UCSD-AML1 (cell line): ENCODE data around the gene FES.
"Not testable (repeated sequence)": the region's sequence is repeated elsewhere in the genome, so short reads cannot be mapped to it uniquely, and the experiment has no call there.

Experiments
- DNase-seq: peaks from one replicate; lab custom pipeline; 2025; ENCODE audit not compliant: unreplicated experiment; lab: John Stamatoyannopoulos, UW

Gene FES

GRCh38 chr15:90907838-90908507 lies 23.7 kb downstream of the FES start:
- no peak for DNase-seq

GRCh38 chr15:90909449-90909848 lies 25.1 kb downstream of the FES start:
- not testable (repeated sequence) for DNase-seq

- no peak for DNase-seq
Observed at GRCh38 chr15:90909976-90910375, 25.7 kb downstream of the FES start.

- no peak for DNase-seq
Observed at GRCh38 chr15:90910441-90911301, 26.4 kb downstream of the FES start.

- no peak for DNase-seq
Observed at GRCh38 chr15:90911302-90911623, 27.0 kb downstream of the FES start.

GRCh38 chr15:90911906-90912769 lies 27.8 kb downstream of the FES start:
- DNase-seq: no peak

- DNase-seq: no peak
Observed at GRCh38 chr15:90912770-90913075, 28.4 kb downstream of the FES start.

GRCh38 chr15:90913398-90913944 lies 29.2 kb downstream of the FES start:
- no peak for DNase-seq

GRCh38 chr15:90914305-90915080 lies 30.2 kb downstream of the FES start:
- DNase-seq: no peak

- no peak for DNase-seq
Observed at GRCh38 chr15:90915216-90915807, 31.0 kb downstream of the FES start.

GRCh38 chr15:90915808-90916440 lies 31.6 kb downstream of the FES start:
- DNase-seq: peak; percentile 63

GRCh38 chr15:90916461-90916860 lies 32.2 kb downstream of the FES start:
- DNase-seq: no peak

- DNase-seq: no peak
Observed at GRCh38 chr15:90917569-90917968, 33.3 kb downstream of the FES start.

- DNase-seq: no peak
Observed at GRCh38 chr15:90918034-90918788, 33.9 kb downstream of the FES start.

GRCh38 chr15:90918835-90919234 lies 34.5 kb downstream of the FES start:
- no peak for DNase-seq

- no peak for DNase-seq
Observed at GRCh38 chr15:90921887-90922286, 37.6 kb downstream of the FES start.

GRCh38 chr15:90922712-90923322 lies 38.5 kb downstream of the FES start:
- not testable (repeated sequence) for DNase-seq

GRCh38 chr15:90924375-90924774 lies 40.1 kb downstream of the FES start:
- no peak for DNase-seq

- not testable (repeated sequence) for DNase-seq
Observed at GRCh38 chr15:90926766-90927165, 42.5 kb downstream of the FES start.
